Rectal smooth muscle tissue (tissue), 1 donor: Measurements from ENCODE around the gene INTS15.
"Not testable (repeated sequence)": the region's sequence is repeated elsewhere in the genome, so short reads cannot be mapped to it uniquely, and the experiment has no call there.

Experiments
- H3K27ac ChIP-seq: one replicate; pipeline ENCODE4 v1.7.0; 2013; ENCODE audit warnings: low read depth, low read length, inconsistent platforms
- H3K27me3 ChIP-seq: one replicate; pipeline ENCODE4 v1.7.0; 2013; ENCODE audit warnings: low read length; ENCODE audit not compliant: control insufficient read depth, insufficient read depth
- H3K36me3 ChIP-seq: one replicate; pipeline ENCODE4 v1.7.0; 2013; ENCODE audit warnings: low read length; ENCODE audit not compliant: control insufficient read depth, insufficient read depth
- H3K4me1 ChIP-seq: one replicate; pipeline ENCODE4 v1.7.0; 2013; ENCODE audit warnings: low read length; ENCODE audit not compliant: control insufficient read depth, insufficient read depth
- H3K4me3 ChIP-seq: one replicate; pipeline ENCODE4 v1.7.0; 2013; ENCODE audit warnings: low read length
- H3K9ac ChIP-seq: one replicate; pipeline ENCODE4 v1.7.0; 2013; ENCODE audit warnings: low read length

INTS15 gene

DNA sequence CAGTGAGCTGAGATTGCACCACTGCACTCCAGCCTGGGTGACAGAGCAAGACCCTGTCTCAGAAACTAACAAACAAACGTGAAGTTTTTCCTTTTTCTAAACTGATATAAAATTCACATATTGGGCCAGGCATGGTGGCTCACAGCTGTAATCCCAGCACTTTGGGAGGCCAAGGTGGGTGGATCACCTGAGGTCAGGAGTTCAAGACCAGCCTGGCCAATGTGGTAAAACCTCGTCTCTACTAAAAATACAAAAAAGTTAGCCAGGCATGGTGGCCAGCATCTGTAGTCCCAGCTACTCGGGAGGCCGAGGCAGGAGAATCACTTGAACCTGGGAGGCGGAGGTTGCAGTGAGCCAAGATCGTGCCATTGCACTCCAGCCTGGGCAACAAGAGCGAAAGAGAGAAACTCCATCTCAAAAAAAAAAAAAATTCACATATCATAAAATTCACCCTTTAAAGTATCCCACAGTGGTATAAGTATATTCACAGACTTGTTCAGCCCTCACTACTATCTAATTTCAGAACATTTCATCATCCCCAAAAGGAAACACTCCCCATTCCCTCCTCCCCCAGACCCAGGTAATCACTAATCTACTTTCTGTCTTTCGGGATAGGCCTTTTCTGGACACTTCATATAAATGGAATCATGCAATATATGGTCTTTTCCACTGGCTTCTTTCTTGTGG is 3.9 kb upstream of the INTS15 start:
- not testable (repeated sequence) for H3K4me1 ChIP-seq, H3K27me3 ChIP-seq, H3K27ac ChIP-seq, H3K9ac ChIP-seq, H3K4me3 ChIP-seq
- peaks cover 17% of the 10 kb centered on the region for H3K36me3 ChIP-seq

GRCh38 chr7:6588566-6588965 is 1.3 kb upstream of the INTS15 start:
- Histone ChIP-seq H3K27ac (no peak overlapping the region), H3K4me3 (no peak overlapping the region), H3K9ac (no peak overlapping the region), H3K4me1 (peaks cover 7% of the 10 kb centered on the region), H3K36me3 (peaks cover 12% of the 10 kb centered on the region), H3K27me3 (no peaks in the 10 kb centered on the region)

DNA sequence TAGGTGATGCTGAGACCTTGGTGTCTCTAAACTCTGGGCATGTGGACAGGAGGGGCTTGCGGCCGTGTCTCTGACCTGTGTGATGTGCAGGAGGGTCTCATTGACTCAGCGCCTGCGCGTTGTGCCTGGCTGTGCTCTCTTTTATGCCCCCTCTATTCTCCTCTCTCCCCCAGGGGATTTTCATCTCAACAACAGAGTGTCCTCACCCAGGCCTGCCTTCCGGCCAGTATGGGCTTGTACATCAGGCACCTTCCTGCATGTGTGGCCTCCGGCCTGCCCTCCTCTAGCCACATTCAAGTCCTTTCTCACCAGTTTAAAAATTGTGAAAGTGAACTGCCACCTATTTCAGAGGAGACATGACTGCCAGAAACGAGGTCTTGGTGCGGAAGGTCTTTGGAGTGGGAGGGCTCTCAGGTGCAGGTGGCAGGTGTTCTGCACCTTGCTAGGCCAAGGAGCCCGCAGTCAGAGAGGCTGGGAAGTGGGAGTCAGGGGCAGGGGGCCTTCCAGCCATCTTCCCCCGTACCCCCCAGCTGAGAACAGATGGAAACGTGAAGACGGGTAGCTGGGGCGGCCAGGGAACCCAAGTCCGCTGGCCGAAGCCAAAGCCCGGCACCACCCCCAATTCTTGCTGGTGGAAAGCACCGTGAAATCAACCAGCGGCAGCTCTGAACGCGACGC is 531 bp upstream of the INTS15 start:
- Histone ChIP-seq H3K4me3 (peak overlapping the region; percentile 59), H3K27me3 (no peaks in the 10 kb centered on the region), H3K4me1 (peaks cover 7% of the 10 kb centered on the region), H3K9ac (no peak overlapping the region), H3K27ac (peak overlapping the region; percentile 32), H3K36me3 (peaks cover 16% of the 10 kb centered on the region)

GRCh38 chr7:6590645-6591110 is 857 bp downstream of the INTS15 start:
- Histone ChIP-seq H3K27ac (peak overlapping the region; percentile 72), H3K4me3 (peak overlapping the region; percentile 98), H3K27me3 (no peaks in the 10 kb centered on the region), H3K36me3 (peaks cover 19% of the 10 kb centered on the region), H3K9ac (peak overlapping the region; percentile 49), H3K4me1 (peaks cover 7% of the 10 kb centered on the region)

DNA sequence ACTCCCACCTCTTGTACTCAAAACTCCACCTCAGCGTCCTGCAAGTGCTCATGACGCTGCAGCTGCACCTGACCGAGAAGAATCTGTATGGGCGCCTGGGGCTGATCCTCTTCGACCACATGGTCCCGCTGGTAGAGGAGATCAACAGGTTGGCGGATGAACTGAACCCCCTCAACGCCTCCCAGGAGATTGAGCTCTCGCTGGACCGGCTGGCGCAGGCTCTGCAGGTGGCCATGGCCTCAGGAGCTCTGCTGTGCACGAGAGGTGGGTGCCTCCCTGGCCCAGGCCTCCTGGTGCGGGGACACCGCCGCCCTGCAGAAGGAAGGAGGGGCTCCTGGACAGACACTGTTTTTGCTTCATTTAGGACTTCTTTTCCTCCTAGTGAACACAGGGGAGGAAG is 10.3 kb downstream of the INTS15 start:
- H3K9ac ChIP-seq: no peak overlapping the region
- H3K36me3 ChIP-seq: peaks cover 39% of the 10 kb centered on the region
- H3K4me1 ChIP-seq: no peaks in the 10 kb centered on the region
- H3K27ac ChIP-seq: no peak overlapping the region
- no peaks in the 10 kb centered on the region for H3K27me3 ChIP-seq
- H3K4me3 ChIP-seq: no peak overlapping the region

DNA sequence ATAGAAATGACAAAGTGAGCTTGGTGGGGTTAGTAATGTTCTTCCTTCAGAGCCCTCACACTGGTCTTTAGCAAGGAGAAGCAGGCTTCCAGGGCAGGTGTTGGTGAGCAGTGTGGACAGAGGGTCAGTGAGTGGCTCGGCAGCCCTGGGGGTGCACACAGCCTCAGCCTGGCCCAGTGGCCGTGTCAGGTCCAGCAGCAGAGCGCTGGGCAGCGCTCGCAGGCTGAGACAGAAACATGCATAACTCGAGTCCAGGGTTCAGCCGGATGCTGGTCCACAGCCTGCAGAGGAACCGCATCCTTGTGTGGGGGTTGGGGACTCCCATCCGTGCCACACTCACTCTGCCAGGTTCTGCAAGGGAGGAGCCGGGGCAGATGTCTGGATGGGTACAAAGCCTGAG is 14.6 kb downstream of the INTS15 start:
- Histone ChIP-seq H3K27me3 (no peaks in the 10 kb centered on the region), H3K36me3 (peaks cover 17% of the 10 kb centered on the region), H3K9ac (no peak overlapping the region), H3K27ac (no peak overlapping the region), H3K4me3 (no peak overlapping the region), H3K4me1 (no peaks in the 10 kb centered on the region)

GRCh38 chr7:6606866-6607583 is 17.2 kb downstream of the INTS15 start:
- no peaks in the 10 kb centered on the region for H3K4me1 ChIP-seq
- H3K27me3 ChIP-seq: no peaks in the 10 kb centered on the region
- H3K27ac ChIP-seq: no peak overlapping the region
- H3K36me3 ChIP-seq: peaks cover 8% of the 10 kb centered on the region
- no peak overlapping the region for H3K4me3 ChIP-seq
- no peak overlapping the region for H3K9ac ChIP-seq

DNA sequence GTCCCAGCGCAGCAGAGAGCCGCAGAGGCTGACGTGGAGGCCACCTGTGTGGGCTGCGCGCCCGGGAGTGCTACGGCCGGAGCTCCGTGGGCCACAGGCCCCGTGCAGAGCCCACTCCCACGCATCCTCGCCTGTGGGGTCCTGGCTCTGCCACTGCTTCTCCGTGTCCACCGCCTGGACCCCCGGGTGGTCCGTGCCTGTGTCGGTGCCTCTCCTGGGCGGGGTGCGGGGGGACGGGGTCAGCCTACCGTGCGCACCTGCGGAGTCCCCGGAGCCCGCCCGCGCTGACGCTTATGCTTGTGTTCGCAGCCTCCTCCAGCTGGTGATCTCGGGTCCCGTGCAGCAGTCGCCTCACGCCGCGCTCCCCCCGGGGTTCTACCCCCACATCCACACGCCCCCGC is 17.8 kb downstream of the INTS15 start:
- Histone ChIP-seq H3K27me3 (no peaks in the 10 kb centered on the region), H3K36me3 (peaks cover 4% of the 10 kb centered on the region), H3K9ac (no peak overlapping the region), H3K27ac (no peak overlapping the region), H3K4me3 (no peak overlapping the region), H3K4me1 (no peaks in the 10 kb centered on the region)

DNA sequence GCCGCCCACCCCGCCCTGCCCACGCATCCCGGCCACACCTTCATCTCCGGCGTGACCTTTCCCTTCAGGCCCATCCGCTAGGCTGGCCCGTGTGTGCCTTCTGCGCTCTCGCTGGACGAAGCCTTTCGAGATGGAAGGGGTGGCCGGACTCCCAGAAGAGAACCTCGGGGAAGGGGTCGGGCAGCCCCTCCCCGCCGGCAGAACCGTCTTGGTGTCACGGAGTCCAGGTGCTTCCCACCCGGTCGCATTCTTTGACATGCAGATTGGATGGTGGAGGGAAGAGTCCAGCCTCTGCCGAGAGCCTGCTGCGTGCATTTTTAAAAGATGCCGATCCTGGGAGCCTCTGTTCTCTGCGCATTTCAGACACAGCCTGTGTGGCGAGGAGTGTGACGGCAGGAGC is 18.3 kb downstream of the INTS15 start:
- Histone ChIP-seq H3K36me3 (peaks cover 4% of the 10 kb centered on the region), H3K4me1 (no peaks in the 10 kb centered on the region), H3K27me3 (no peaks in the 10 kb centered on the region), H3K9ac (no peak overlapping the region), H3K4me3 (no peak overlapping the region), H3K27ac (no peak overlapping the region)

DNA sequence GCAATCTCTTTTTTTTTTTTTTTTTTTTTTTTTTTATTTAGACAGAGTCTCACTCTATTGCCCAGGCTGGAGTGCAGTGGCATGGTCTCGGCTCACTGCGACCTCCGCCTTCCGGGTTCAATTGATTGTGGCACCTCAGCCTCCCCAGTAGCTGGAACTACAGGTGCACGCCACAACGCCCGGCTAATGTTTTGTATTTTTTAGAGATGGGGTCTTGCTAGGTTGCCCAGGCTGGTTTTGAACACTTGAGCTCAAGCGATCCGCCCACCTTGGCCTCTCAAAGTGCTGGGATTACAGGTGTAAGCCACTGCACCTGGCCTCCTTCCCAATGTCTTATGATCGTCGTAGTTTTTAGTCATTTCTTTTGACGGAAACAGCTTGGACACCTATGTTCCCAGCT is 19.0 kb downstream of the INTS15 start:
- Histone ChIP-seq H3K36me3 (peaks cover 4% of the 10 kb centered on the region), H3K9ac (no peak overlapping the region), H3K4me3 (no peak overlapping the region), H3K27ac (no peak overlapping the region), H3K27me3 (no peaks in the 10 kb centered on the region), H3K4me1 (no peaks in the 10 kb centered on the region)

DNA sequence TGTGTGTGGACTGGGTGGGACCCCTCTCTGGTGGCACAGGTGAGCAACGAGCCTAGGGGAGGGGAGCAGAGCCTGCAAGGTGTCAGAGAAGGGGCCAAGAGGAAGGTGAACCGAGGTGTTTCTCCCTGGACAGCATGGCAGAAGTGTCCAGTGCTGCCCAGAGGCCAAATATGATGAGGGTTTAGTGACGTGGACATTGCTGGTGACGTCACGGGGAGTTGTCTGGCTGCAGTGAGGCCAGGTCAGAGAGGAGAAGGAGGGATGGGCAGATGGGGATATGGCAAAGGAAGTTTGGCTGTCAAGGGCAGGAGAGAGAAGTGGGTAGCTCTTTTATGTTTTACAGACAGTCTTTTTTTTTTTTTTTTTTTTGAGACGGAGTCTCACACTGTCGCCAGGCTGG is 23.0 kb downstream of the INTS15 start:
- H3K36me3 ChIP-seq: no peaks in the 10 kb centered on the region
- H3K4me3 ChIP-seq: no peak overlapping the region
- no peak overlapping the region for H3K27ac ChIP-seq
- no peak overlapping the region for H3K9ac ChIP-seq
- H3K27me3 ChIP-seq: no peaks in the 10 kb centered on the region
- H3K4me1 ChIP-seq: peaks cover 3% of the 10 kb centered on the region

- Histone ChIP-seq H3K36me3 (no peaks in the 10 kb centered on the region), H3K27ac (no peak overlapping the region), H3K4me1 (peaks cover 3% of the 10 kb centered on the region), H3K27me3 (no peaks in the 10 kb centered on the region), H3K9ac (no peak overlapping the region), H3K4me3 (no peak overlapping the region)
Observed at GRCh38 chr7:6613706-6614105, 23.9 kb downstream of the INTS15 start.
